Endometrial microvascular endothelial cells (primary cell): ENCODE measurements around the gene SGPL1. TPM values are rescaled to one million over a fixed set of nuclear protein-coding genes. Genes with fewer than 3 reads are reported as not detected.

ENCODE experiments used
- in situ Hi-C: cut with HindIII; loops from 2 replicates; pipeline ENCODE4 v1.10.0; 2017; ENCODE audit warnings: low sequenced_read_pairs, low pct_unique_long_range_greater_than_20kb; ENCODE audit errors: inconsistent ontology term
- total RNA-seq: library from RNA; depleted of rRNA; stranded (reverse); fragments of >200 nt; gene quantifications from one replicate; pipeline ENCODE4 v1.2.3, GENCODE V29; 2015; ENCODE audit errors: inconsistent ontology term

The SGPL1 gene
- total RNA-seq, 1 donor from 2014 or later, result 16.9 TPM

GRCh38 chr10:70805619-70806215 is 10.0 kb upstream of the SGPL1 start:
- in situ Hi-C loops, result no loop called here

DNA sequence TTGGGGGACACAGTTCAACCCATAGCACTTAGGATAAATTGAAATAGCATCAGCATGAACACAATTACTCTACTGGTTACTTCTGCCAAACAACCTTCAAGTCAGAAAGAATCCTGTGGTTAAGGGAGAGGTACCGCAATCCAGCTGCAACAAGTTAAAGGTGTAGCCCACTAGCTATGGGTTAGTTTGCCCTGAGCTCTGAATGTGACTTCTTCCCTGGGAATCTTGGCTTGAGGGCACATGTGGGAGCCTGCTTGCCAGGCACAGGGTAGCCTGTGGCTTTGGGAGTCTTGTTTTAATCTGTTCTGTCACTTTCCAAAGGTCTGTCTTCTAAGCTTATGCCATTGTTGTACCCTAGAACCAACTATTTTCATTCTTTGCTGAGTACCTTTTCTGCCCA is 8.9 kb upstream of the SGPL1 start:
- in situ Hi-C loops, result no loop called here

- in situ Hi-C loops, result no loop called here
Observed at GRCh38 chr10:70807556-70807955, 8.2 kb upstream of the SGPL1 start.

DNA sequence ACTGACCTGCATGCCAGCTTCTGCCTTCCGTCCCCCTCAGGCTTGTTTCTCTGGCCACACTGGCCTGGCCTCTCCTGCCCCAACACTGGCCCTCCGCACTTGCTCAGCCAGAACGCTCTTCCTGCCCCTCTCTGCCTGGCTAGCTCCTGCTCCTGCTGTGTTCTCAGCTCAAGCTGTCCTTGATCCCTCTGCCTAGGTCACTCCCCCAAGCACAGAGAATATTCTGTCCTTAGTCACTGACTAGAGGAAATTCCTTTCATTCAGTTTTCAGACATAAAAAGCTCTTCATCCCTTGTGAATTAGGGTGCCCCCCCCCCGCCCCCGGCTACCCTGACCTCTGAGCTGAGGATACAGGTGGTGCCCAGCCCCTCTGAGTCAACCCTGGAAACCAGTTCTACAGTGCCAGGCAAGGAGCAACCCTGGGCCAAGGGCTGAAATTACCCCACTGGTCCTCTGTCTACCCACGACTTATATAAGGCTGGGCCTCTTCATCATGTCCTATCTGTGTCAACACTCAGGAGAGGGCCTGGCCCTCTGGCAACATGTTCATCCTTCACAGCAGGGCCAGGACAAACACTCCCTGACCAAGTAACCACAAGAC is 6.6 kb upstream of the SGPL1 start:
- in situ Hi-C loops, result no loop called here

- in situ Hi-C loops, result no loop called here
Observed at GRCh38 chr10:70809726-70810125, 6.0 kb upstream of the SGPL1 start.

- in situ Hi-C loops, result no loop called here
Observed at GRCh38 chr10:70810967-70811366, 4.8 kb upstream of the SGPL1 start.

GRCh38 chr10:70811881-70812280 is 3.9 kb upstream of the SGPL1 start:
- in situ Hi-C loops, result no loop called here

DNA sequence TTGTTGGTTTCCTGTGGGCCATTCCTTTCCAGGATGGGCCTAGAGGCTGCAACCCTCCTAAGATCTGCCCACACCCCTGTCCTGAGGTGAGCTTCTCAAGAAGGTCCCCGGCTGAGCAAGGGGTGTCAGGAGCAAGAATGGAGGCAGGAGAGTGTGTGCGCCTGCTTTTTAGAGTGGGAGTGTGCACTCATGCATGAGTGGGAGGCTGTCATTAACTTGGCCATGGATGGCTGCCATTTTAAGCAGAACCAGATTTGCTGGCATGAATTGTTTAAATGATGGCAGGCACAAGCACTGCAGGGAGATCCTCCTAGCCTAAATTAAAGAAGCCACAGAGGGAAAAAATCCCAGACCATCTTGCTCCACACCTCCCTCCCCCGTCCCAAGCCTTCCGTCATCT is 2.9 kb upstream of the SGPL1 start:
- in situ Hi-C loops, result no loop called here

GRCh38 chr10:70814126-70814525 is 1.6 kb upstream of the SGPL1 start:
- in situ Hi-C loops, result no loop called here

GRCh38 chr10:70816220-70816894 is 609 bp downstream of the SGPL1 start:
- in situ Hi-C loops, result no loop called here

DNA sequence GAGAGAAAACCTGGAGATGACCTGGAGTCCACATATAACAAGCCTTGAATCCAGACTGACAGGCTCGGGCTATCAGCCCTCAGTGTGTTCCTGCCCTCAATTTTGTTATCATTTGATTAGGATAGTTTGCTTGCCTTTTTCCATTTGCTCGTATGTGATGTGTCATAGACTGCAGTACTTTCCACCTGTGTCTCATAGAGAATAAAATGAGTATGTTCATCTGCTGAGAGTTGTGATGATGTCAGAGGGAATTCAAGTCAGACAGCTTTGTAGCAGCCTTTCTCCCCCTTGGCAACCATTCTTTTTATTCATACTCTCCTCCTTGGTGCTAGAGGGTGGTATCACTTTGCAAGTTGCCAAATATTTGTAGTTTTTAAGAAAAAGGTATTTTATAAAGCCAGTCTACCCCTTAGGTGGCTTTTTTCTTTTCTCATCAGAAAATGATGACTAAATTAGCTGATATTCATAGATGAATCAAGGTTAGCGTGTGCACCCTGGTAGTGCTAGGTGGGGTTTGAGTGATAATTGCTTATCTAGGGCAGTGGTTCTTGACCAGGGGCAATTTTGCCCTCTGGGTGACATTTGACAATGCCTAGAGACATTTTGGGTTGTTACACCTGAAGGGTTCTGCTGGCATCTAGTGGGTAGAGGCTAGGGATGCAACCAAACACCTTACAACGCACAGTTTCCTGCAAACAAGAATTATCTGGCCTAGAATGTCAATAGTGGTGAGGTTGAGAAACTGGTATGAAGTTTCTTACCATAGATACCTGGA is 5.4 kb downstream of the SGPL1 start:
- in situ Hi-C loops, result no loop called here

DNA sequence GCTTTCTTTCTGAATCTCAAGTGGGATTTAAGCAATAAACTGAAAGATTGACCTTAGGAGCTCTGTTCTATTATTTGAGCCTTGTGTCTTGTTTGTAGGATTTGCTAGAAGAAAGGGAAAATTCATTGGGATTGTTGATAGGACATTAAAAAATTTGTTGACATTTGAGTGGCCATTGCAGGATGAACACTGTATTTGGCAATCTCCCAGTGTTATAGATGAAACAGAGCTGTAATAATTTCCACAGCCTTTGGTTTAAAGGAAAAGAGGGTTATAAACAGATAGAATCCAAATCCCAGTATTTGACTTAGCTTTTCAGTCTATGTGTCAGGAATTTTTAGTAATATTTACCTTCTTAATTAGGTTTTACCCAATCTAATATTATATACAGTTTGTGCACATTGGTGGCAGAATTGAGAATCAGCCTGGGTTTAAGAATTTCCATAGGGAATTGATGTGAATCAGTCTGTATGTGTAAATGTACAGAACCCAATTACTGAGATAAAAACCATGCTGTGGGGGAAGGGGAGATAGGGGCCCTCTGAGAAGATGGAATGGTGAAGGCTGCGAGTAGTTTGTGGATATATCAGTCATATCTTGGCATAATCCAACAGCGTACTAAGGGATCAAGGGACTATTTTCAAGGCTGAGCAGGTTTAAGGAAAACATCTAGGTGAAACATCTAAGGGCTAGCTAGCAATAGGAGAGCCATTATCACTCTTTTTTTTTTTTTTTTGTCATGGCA is 6.5 kb downstream of the SGPL1 start:
- in situ Hi-C loops, result no loop called here

DNA sequence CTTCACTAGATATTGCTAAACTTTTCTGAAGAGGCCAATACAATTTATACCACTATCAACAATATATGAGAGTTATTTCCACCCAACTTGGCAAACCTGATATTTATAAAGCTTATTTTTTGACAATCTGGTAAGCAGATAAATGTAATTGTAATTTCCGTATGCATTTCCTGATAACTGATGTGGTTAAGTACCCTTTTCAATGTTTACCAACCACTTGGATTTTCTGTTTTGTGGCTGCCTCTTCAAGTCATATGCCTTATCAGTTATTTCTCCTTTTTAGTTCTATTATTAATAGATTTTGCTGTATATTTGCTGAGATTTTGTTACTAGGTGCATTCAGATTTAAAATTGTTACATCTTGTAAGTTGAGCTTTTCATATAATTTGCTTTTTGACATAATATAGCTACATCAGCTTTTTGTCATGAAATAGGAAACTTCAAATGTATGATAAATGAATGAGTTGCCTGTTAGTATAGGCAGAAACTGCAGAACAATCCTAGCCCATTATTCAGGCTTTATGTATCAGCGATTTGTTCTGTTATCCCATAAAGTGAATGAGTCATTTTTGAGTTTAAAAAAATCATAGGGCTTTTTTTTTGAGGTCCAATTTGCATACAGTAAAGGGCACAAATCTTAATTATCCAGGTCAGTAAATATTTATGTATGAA is 11.5 kb downstream of the SGPL1 start:
- in situ Hi-C loops, result no loop called here

DNA sequence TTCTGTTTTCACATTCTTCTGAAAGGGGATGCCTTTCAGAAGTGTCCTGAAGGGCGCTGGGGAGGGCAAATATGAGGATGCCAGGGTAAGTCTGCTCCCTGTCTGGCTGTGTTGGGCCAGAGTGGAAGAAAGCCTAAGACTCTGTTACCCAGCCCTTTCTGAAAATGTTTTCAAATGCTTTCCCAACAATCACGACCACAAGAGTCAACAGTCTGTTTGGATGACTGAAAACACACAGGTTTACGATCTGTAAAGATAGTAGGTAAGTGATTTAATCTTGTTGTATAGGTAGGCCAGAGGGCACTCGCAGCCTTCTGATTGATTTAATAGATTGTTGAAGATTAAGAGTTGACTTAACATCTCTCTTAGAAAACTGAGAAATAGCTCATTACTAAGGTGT is 13.2 kb downstream of the SGPL1 start:
- in situ Hi-C loops, result no loop called here

DNA sequence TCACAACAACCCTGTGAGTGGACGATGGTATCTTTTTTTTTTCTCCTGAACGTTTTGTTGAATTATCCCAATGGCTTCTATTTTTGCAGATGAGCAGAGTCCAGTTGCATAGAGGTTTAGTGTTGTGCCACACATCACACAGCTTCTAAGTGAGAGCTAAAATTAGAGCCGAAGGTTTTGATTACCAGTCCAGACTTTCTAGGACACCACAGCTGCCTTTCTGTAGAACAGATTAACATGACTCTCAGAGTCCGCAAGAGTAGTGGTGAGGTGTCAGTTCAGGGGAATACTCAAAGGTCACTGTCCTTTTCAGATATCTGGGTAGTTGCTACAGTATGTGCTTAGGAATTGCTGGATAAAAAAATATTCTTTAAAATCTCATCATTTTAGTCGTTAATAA is 13.8 kb downstream of the SGPL1 start:
- in situ Hi-C loops, result no loop called here

DNA sequence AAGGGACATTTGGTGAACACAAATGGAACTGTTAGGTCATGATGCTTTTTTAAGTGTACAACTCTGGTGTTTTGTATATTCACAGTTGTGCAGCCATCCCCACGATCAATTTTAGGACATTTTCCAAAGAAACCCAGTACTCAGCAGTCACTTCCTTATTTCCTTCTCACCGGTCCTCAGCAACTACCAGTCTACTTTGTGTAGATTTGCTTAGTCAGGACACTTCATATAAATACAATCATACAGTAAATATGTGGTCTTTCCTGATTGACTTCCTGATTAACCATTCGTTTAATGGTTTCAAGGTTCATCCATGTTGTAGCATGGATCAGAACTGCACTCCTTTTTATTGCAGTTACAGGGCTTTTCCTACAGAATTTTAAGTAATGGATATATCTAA is 14.4 kb downstream of the SGPL1 start:
- in situ Hi-C loops, result no loop called here

DNA sequence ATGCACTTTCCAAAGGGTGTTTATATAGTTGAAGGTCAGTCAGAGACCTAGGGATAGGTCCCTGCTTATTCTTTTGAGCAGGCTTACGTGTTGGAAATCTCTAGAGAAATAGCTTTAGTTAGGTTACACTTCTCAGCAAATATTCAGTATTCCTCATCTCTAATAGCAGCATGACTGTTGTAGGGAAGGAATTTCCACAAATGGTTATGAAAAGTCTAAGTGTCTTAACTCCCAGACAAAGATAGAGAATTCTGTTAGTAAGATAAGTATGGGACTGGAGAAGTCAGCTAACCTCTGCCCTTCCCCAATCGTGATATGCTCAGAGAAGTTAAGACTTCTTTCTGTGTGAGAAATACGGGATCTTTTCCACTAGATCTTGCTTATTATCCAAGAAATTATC is 16.5 kb downstream of the SGPL1 start:
- in situ Hi-C loops, result no loop called here

DNA sequence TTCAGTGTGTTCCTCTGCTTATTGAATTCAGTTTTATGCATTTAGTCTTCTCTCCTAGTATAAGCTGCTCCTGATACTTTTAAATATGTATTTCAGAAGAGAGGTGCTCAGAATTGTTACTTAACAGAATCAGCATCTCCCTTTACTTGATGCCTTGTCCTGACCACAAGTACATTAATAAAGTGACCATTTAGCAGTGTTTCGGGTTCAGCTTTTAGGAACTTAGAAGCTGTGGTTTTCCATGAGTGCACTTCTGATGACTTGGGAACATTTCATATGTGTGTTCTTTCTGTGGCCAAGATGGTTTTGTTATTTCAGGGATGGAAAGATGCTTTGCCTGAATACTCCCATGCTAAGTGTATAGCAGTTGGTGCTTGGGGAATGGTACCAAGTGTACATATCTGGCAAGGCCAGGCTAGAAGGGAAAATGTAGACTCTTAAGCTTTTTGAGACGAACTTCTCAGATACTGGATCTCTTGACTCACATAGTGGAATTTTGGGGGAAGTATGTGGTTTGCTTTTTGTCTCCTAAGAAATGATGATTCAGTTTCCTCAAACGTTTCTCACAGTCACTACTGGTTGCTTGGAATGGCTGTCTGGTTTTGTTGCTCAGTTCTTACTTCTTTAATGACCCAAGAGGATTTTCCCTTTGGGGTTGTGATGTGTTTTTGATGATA is 17.2 kb downstream of the SGPL1 start:
- in situ Hi-C loops, result no loop called here
